Osteoblast (primary cell): Measurements from ENCODE around the gene BTBD18. TPM values are rescaled to one million over a fixed set of nuclear protein-coding genes. Genes with fewer than 3 reads are reported as not detected.

ENCODE experiments used
- DNase-seq: peaks from one replicate; pipeline ENCODE4 v3.0.0; 2011; ENCODE audit warnings: low spot score, mixed read lengths; ENCODE audit not compliant: insufficient read length; ENCODE audit errors: missing footprints
- H2AFZ ChIP-seq: 2 replicates; pipeline ENCODE4 v1.6.0; 2011; ENCODE audit warnings: mild to moderate bottlenecking, low read length
- H3K27ac ChIP-seq: 2 replicates; pipeline ENCODE4 v1.5.1; 2011; ENCODE audit warnings: mild to moderate bottlenecking, low read depth, low read length, moderate library complexity
- H3K27me3 ChIP-seq: 2 replicates; pipeline ENCODE4 v1.6.0; 2012; ENCODE audit warnings: mild to moderate bottlenecking, control low read depth, inconsistent platforms, low read length, moderate library complexity; ENCODE audit not compliant: insufficient read depth
- H3K36me3 ChIP-seq: 2 replicates; pipeline ENCODE4 v1.5.1; 2011; ENCODE audit warnings: mild to moderate bottlenecking, low read length, control low read depth, moderate library complexity; ENCODE audit not compliant: insufficient read depth
- H3K4me1 ChIP-seq: 2 replicates; pipeline ENCODE4 v1.5.1; 2011; ENCODE audit warnings: mild to moderate bottlenecking, low read length, control low read depth, moderate library complexity; ENCODE audit not compliant: insufficient read depth
- H3K4me2 ChIP-seq: 2 replicates; pipeline ENCODE4 v1.6.0; 2011; ENCODE audit warnings: mild to moderate bottlenecking, low read length; ENCODE audit not compliant: insufficient read depth
- H3K4me3 ChIP-seq: fragments of 200-600 bp; sonication (generic); 3 replicates; pipeline ENCODE4 v1.5.1; 2012; ENCODE audit warnings: mild to moderate bottlenecking, low read length, inconsistent platforms; ENCODE audit not compliant: insufficient read depth
- H3K79me2 ChIP-seq: 2 replicates; pipeline ENCODE4 v1.6.0; 2012; ENCODE audit warnings: mild to moderate bottlenecking, low read length, control low read depth, inconsistent platforms; ENCODE audit not compliant: insufficient read depth
- H3K9me3 ChIP-seq: 2 replicates; pipeline ENCODE4 v1.5.1; 2011; ENCODE audit warnings: low read depth, low read length, control low read depth
- H4K20me1 ChIP-seq: 2 replicates; pipeline ENCODE4 v1.6.0; 2012; ENCODE audit warnings: mild to moderate bottlenecking, low read length, control low read depth; ENCODE audit not compliant: insufficient read depth
- CTCF ChIP-seq: IDR thresholded peaks from 2 replicates; pipeline ENCODE4 v1.5.1; 2011; ENCODE audit warnings: mild to moderate bottlenecking, low read depth, low read length, moderate library complexity; ENCODE audit errors: extremely low read depth
- small RNA-seq: library from RNA; depleted of rRNA; stranded (forward); fragments of <200 nt; gene quantifications from one replicate; pipeline ENCODE3, GENCODE V24; 2012
- total RNA-seq: library from RNA; depleted of rRNA; stranded (reverse); fragments of >200 nt; gene quantifications from 2 replicates; pipeline ENCODE4 v1.2.3, GENCODE V29; 2012

The BTBD18 gene
- total RNA-seq, 1 donor: not detected

GRCh38 chr11:57700425-57700824 is 51.2 kb downstream of the BTBD18 start:
- Histone ChIP-seq H3K27ac (no peak overlapping the region), H3K36me3 (peaks cover 71% of the 10 kb centered on the region)
- TF ChIP-seq CTCF: no peak

GRCh38 chr11:57699813-57700212 is 51.8 kb downstream of the BTBD18 start:
- Histone ChIP-seq H4K20me1 (peaks cover 3% of the 10 kb centered on the region), H2AFZ (no peak overlapping the region), H3K4me1 (peaks cover 7% of the 10 kb centered on the region), H3K79me2 (peaks cover under 1% of the 10 kb centered on the region), H3K36me3 (peaks cover 70% of the 10 kb centered on the region), H3K27me3 (no peaks in the 10 kb centered on the region), H3K9me3 (no peaks in the 10 kb centered on the region), H3K27ac (no peak overlapping the region), H3K4me3 (no peak overlapping the region), H3K4me2 (no peak overlapping the region)
- no peak for TF ChIP-seq CTCF
- DNase-seq: no peak

More at GRCh38 chr11:57700425-57700824, 51.2 kb downstream of the BTBD18 start:
- H4K20me1 ChIP-seq: peaks cover 3% of the 10 kb centered on the region
- H3K4me3 ChIP-seq: no peak overlapping the region
- H3K27me3 ChIP-seq: no peaks in the 10 kb centered on the region
- no peak overlapping the region for H3K4me2 ChIP-seq
- H2AFZ ChIP-seq: no peak overlapping the region
- H3K4me1 ChIP-seq: peaks cover 7% of the 10 kb centered on the region
- no peaks in the 10 kb centered on the region for H3K9me3 ChIP-seq
- peaks cover 3% of the 10 kb centered on the region for H3K79me2 ChIP-seq
- DNase-seq: peak; percentile 49

- H3K36me3 ChIP-seq: peaks cover 69% of the 10 kb centered on the region
- no peak for DNase-seq
- H2AFZ ChIP-seq: no peak overlapping the region
- no peaks in the 10 kb centered on the region for H3K79me2 ChIP-seq
- H3K4me1 ChIP-seq: peaks cover 6% of the 10 kb centered on the region
- H3K27ac ChIP-seq: no peak overlapping the region
- no peaks in the 10 kb centered on the region for H3K9me3 ChIP-seq
- no peaks in the 10 kb centered on the region for H3K27me3 ChIP-seq
- no peak overlapping the region for H3K4me2 ChIP-seq
- H3K4me3 ChIP-seq: no peak overlapping the region
- peaks cover 1% of the 10 kb centered on the region for H4K20me1 ChIP-seq
- no peak for TF ChIP-seq CTCF
Observed at GRCh38 chr11:57698843-57699365, 52.7 kb downstream of the BTBD18 start.

Small RNA genes lying within 50 kb of the gene (small RNA-seq; reads per million reads assigned to genes)
- gene AP001931.1 (not detected), gene TMX2-CTNND1 (not detected)

Other genes with a start within 250 kb of the BTBD18 start
- 18.5 and 28.0 TPM in 2 replicates for gene SLC43A1, start 236.1 kb downstream of the BTBD18 start, total RNA-seq
- gene TIMM10, start 221.1 kb downstream of the BTBD18 start, total RNA-seq: 22.1 and 25.7 TPM in 2 replicates
- gene SMTNL1, start 214.2 kb downstream of the BTBD18 start, total RNA-seq: not detected in 2 replicates
- gene UBE2L6, start 184.1 kb downstream of the BTBD18 start, total RNA-seq: 61.3 and 65.9 TPM in 2 replicates
- 31.5 and 47.7 TPM in 2 replicates for gene SERPING1, start 154.1 kb downstream of the BTBD18 start, total RNA-seq
- 0.59 and 0.72 TPM in 2 replicates for gene YPEL4, start 101.9 kb downstream of the BTBD18 start, total RNA-seq
- gene CLP1, start 94.1 kb downstream of the BTBD18 start, total RNA-seq: 15.2 and 15.6 TPM in 2 replicates
- 48.3 and 48.9 TPM in 2 replicates for gene ZDHHC5, start 83.7 kb downstream of the BTBD18 start, total RNA-seq
- 13.4 and 13.6 TPM in 2 replicates for gene MED19, start 39.6 kb downstream of the BTBD18 start, total RNA-seq
- gene TMX2, start 39.2 kb downstream of the BTBD18 start, total RNA-seq: 41.3 and 47.8 TPM in 2 replicates
- 58.9 and 68.8 TPM in 2 replicates for gene SELENOH, start 10.3 kb downstream of the BTBD18 start, total RNA-seq
- gene CTNND1, start 10.0 kb upstream of the BTBD18 start, total RNA-seq: 126 and 140 TPM in 2 replicates